ENCODE measurements around the gene NUSAP1.
"Not testable (repeated sequence)": the region's sequence is repeated elsewhere in the genome, so short reads cannot be mapped to it uniquely, and the experiment has no call there.

The NUSAP1 gene

DNA sequence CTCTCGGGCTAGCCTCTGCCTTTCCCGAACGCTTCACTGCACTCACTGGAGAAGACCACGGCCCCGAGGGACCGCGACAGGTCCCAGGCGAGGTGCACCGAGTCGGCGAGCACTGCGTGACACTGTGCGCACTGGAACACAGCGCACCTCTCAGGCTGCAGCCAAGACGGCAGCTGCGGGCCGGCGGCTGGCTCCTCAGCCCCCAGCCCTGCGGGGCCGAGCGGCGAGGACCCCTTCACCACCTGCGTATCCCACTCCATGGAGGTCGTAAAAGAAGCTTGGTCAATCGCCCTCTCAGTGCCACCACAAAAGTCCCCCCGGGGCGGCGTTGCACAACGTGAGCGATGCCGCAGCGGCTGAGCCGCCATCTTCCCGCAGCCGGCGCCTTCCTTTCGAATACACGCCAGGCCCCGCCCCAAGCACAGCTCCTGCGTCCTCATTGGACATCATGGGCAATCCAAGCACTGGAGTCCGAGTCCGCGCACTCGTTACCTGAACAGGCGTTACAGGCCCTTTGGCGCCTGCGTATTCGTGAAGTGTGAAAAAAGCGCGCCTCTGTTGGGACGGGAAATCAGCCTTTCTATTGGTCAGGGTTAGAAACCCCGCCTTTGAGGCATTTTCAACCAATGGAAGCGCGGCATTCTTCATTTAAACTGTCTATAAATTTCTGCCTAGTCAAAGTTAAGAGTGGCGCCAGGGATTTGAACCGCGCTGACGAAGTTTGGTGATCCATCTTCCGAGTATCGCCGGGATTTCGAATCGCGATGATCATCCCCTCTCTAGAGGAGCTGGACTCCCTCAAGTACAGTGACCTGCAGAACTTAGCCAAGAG, at the start of gene NUSAP1, which contains the start of gene OIP5:
Gene NUSAP1 (plus strand): TSS at position 688 of the 832 bp plus-strand sequence. CDS start 77 bp downstream, at position 765.
Gene OIP5 (minus strand): TSS at position 398 of the 832 bp plus-strand sequence. CDS start 30 bp downstream, at position 368.
- Mint-ChIP-seq H3K4me3 (peak within 1 kb of the TSS; percentile 99), H3K27ac (peak within 1 kb of the TSS; percentile 96), H3K36me3 (ENCODE audit: low read depth) (peaks cover 34% of the 10 kb centered on the region), H3K27me3 (no peaks in the 10 kb centered on the region), H3K4me1 (ENCODE audit: low read depth) (peaks cover 31% of the 10 kb centered on the region), H3K9me3 (no peaks in the 10 kb centered on the region)

GRCh38 chr15:41282980-41283652, 49.6 kb upstream of the NUSAP1 start:
- H3K9me3 Mint-ChIP-seq, H3K27me3 Mint-ChIP-seq: not testable (repeated sequence)
- Mint-ChIP-seq H3K4me1 (ENCODE audit: low read depth) (peaks cover 46% of the 10 kb centered on the region), H3K4me3 (peak overlapping the region; percentile 100), H3K27ac (peak overlapping the region; percentile 99), H3K36me3 (ENCODE audit: low read depth) (peaks cover 49% of the 10 kb centered on the region)

DNA sequence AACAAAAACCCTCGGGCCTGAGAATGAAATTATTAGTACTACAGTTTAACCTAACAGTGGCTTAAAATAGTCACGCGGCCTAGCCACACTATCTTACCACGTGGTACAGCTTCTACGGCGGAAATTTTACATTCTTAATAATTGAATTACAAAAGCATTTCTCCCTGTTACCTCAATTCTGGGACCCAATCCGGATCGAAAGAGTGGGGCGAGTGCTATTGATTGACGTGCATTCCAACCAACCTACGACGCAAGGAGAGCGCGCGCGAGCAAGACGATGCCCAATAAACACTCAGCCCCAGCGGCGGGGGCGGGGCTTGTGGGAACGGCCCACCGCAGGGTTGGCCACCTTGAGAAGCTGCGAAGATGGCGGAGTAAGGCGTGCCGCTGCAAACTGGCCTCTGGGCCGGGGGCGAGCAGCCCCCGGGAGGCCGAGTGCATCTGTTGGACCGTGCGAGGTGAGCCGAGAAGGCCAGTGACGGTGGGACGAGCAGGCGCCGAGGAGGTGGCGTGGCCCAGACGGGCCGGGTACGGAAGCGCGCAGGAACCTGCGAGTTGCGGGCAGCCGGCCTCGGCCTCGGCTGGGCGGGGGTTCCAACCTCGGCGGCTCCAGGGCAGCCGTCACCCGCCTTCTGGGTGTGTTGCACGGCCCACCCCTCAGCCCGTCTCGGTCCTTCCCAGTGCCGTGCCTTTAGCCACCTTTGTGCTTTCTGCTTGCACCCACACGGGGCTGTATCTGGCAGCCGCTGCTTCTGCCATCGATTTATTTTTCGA, 48.8 kb upstream of the NUSAP1 start:
- Mint-ChIP-seq H3K36me3 (ENCODE audit: low read depth) (peaks cover 52% of the 10 kb centered on the region), H3K9me3 (no peaks in the 10 kb centered on the region), H3K4me3 (peak overlapping the region; percentile 100), H3K27me3 (no peaks in the 10 kb centered on the region), H3K27ac (peak overlapping the region; percentile 99), H3K4me1 (ENCODE audit: low read depth) (peaks cover 53% of the 10 kb centered on the region)

DNA sequence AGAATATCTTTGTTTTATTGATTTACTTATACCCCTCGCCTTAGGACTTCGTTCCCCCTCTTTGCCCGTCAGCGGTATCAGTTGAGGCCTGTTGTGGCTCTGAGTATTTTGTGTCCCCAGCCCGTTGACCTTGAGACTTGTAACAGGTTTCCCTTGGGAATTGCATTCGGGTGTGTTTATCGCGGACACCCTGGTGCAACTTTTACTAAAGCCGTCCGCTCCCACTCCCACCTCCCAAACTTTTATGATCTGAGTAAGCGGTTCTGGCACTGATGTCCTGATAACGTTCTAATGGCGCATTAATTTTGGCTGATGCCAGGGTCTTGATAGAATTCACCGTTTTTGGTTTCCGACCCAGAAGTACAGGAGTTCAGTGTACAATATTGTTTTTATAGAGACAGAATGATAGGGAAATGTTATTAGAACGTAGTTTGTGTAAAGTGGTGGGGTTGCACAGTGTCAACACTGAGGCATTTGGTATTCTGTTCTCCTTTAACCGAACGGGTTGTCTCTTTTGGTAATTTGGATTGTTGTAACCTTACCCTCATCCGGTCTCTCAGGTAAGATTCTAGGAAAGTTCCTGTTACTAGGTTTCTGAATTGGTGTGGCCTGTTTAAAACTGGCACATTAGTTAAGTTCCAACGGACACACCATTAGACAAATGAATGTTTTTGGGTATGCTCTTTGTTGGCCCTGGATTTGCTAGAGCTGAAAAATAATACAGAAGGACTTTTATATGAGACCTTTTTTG, 48.1 kb upstream of the NUSAP1 start:
- Mint-ChIP-seq H3K36me3 (ENCODE audit: low read depth) (peaks cover 50% of the 10 kb centered on the region), H3K27ac (peak overlapping the region; percentile 99), H3K9me3 (no peaks in the 10 kb centered on the region), H3K4me3 (peak overlapping the region; percentile 100), H3K4me1 (ENCODE audit: low read depth) (peaks cover 54% of the 10 kb centered on the region), H3K27me3 (no peaks in the 10 kb centered on the region)

DNA sequence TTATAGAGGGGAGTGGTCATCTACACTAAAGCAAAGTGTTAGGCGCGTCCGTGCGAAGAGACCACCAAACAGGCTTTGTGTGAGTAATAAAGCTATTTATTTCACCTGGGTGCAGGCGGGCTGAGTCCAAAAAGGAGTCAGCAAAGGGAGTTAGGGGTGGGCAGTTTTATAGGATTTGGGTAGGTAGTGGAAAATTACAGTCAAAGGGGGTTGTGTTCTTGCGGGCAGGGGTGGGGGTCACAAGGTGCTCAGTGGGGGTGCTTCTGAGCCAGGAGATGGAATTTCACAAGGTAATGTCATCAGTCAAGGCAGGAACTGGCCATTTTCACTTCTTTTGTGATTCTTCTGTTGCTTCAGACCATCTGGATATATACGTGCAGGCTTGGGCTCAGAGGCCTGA, 47.4 kb upstream of the NUSAP1 start:
- H3K27me3 Mint-ChIP-seq: no peaks in the 10 kb centered on the region
- H3K36me3 Mint-ChIP-seq (ENCODE audit: low read depth): peaks cover 47% of the 10 kb centered on the region
- H3K4me3 Mint-ChIP-seq: peak overlapping the region; percentile 100
- H3K27ac Mint-ChIP-seq: peak overlapping the region; percentile 99
- peaks cover 54% of the 10 kb centered on the region for H3K4me1 Mint-ChIP-seq (ENCODE audit: low read depth)
- H3K9me3 Mint-ChIP-seq: no peaks in the 10 kb centered on the region

DNA sequence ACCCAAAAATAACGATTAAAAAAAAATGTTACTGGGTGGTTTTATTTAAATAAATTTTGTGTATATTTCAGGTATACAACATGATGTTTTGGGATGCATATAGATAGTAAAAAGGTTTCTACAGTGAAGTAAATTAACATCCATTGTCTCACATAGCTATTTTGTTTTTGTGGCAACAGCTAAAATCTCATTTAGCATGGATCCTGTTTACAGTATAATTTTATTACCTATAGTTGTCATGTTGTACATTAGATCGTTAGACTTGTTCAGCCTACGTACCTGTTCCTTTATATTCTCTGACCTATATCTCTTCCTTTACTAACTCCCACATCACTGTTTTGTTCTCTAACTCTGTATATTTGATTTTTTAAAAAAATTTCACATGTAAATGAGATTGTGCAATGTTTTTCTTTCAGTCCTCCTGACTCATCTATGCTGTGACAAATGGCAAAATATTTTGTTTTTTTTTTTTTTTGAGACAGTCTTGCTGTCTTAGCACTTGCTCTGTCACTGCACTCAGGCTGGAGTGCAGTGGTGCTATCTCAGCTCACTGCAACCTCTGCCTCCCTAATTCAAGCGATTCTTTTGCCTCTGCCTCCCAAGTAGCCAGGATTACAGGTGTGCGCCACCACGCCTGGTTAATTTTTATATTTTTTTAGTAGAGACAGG, 45.9 kb upstream of the NUSAP1 start:
- peaks cover 47% of the 10 kb centered on the region for H3K36me3 Mint-ChIP-seq (ENCODE audit: low read depth)

DNA sequence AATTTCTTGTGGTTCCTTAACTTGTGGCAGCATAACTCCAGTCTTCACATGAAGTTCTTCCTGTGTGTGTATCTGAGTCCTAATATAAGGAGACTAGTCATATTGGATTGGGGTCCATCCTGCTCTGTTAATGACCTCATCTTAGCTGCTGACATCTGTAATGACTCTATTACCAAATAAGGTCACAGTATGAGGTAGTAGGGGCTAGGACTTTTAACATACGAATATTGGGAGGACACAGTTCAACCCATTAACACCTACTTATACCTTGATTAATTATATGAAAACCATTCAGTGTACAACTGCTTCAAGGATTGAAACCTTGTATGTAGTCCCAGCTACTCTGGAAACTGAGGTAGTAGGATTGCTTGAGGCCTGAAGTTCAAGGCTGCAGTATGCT, 44.2 kb upstream of the NUSAP1 start:
- H3K27me3 Mint-ChIP-seq: no peaks in the 10 kb centered on the region
- H3K9me3 Mint-ChIP-seq: no peaks in the 10 kb centered on the region
- no peak overlapping the region for H3K4me3 Mint-ChIP-seq
- peak overlapping the region; percentile 29 for H3K27ac Mint-ChIP-seq
- peaks cover 53% of the 10 kb centered on the region for H3K36me3 Mint-ChIP-seq (ENCODE audit: low read depth)
- peaks cover 62% of the 10 kb centered on the region for H3K4me1 Mint-ChIP-seq (ENCODE audit: low read depth)

More for the DNA sequence above, 45.9 kb upstream of the NUSAP1 start:
- Mint-ChIP-seq H3K9me3 (no peaks in the 10 kb centered on the region), H3K27me3 (no peaks in the 10 kb centered on the region), H3K4me1 (ENCODE audit: low read depth) (peaks cover 69% of the 10 kb centered on the region), H3K4me3 (peak overlapping the region; percentile 9), H3K27ac (no peak overlapping the region)

GRCh38 chr15:41289953-41290352, 42.7 kb upstream of the NUSAP1 start:
- peaks cover 54% of the 10 kb centered on the region for H3K4me1 Mint-ChIP-seq (ENCODE audit: low read depth)
- no peak overlapping the region for H3K27ac Mint-ChIP-seq
- no peaks in the 10 kb centered on the region for H3K27me3 Mint-ChIP-seq
- peaks cover 41% of the 10 kb centered on the region for H3K36me3 Mint-ChIP-seq (ENCODE audit: low read depth)
- no peaks in the 10 kb centered on the region for H3K9me3 Mint-ChIP-seq
- no peak overlapping the region for H3K4me3 Mint-ChIP-seq

DNA sequence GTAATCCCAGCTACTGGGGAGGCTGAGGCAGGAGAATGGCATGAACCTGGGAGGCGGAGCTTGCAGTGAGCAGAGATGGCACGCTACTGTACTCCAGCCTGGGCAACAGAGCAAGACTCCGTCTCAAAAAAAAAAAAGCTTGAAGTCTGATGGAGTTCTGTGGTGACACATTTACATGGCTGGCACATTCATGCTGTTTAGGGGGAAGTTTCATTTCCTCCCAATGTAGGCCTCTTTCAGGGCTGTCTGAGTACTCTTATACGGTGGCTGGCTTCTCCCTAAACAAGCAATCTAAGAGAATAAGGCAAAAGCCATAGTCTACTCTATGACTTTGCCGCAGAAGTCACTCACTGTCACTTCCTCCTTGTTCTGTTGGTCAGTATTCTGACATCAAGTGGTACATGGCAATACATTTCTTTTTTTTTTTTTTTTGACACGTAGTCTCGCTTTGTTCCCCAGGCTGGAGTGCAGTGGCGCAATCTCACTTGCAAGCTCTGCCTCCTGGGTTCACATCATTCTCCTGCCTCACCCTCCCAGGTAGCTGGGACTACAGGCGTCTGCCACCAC, 41.5 kb upstream of the NUSAP1 start:
- no peaks in the 10 kb centered on the region for H3K9me3 Mint-ChIP-seq
- no peak overlapping the region for H3K4me3 Mint-ChIP-seq
- peaks cover 37% of the 10 kb centered on the region for H3K36me3 Mint-ChIP-seq (ENCODE audit: low read depth)
- H3K4me1 Mint-ChIP-seq (ENCODE audit: low read depth): peaks cover 42% of the 10 kb centered on the region
- no peaks in the 10 kb centered on the region for H3K27me3 Mint-ChIP-seq
- H3K27ac Mint-ChIP-seq: peak overlapping the region; percentile 55

DNA sequence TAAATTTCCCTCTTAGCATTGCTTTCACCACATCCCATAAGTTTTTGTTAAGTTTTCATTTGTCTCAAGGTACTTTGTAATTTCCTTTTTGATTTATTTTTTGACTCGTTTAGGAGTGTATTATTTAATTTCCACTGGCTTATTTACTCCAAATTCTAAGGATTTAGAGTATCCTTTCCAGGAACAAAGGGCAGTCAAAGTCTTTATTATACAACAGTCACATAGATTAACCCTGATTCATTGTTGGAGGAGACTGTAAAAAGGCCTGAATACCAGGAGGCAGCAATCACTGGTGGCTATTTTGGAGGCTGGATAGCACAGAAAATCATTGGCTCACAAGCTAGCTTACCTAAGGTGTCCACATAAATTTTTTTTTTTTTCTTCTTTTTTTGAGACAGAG, 40.2 kb upstream of the NUSAP1 start:
- peak overlapping the region; percentile 49 for H3K27ac Mint-ChIP-seq

GRCh38 chr15:41301139-41301538, 31.5 kb upstream of the NUSAP1 start:
- peaks cover 38% of the 10 kb centered on the region for H3K36me3 Mint-ChIP-seq (ENCODE audit: low read depth)
- H3K4me1 Mint-ChIP-seq (ENCODE audit: low read depth); H3K27ac Mint-ChIP-seq; H3K9me3 Mint-ChIP-seq; H3K4me3 Mint-ChIP-seq; H3K27me3 Mint-ChIP-seq: not testable (repeated sequence)

More for the DNA sequence above, 40.2 kb upstream of the NUSAP1 start:
- no peaks in the 10 kb centered on the region for H3K9me3 Mint-ChIP-seq
- peaks cover 30% of the 10 kb centered on the region for H3K4me1 Mint-ChIP-seq (ENCODE audit: low read depth)
- no peak overlapping the region for H3K4me3 Mint-ChIP-seq
- H3K27me3 Mint-ChIP-seq: no peaks in the 10 kb centered on the region
- H3K36me3 Mint-ChIP-seq (ENCODE audit: low read depth): peaks cover 28% of the 10 kb centered on the region

- no peaks in the 10 kb centered on the region for H3K9me3 Mint-ChIP-seq
- H3K4me1 Mint-ChIP-seq (ENCODE audit: low read depth): no peaks in the 10 kb centered on the region
- H3K36me3 Mint-ChIP-seq (ENCODE audit: low read depth): peaks cover 37% of the 10 kb centered on the region
- no peak overlapping the region for H3K27ac Mint-ChIP-seq
- no peak overlapping the region for H3K4me3 Mint-ChIP-seq
- H3K27me3 Mint-ChIP-seq: no peaks in the 10 kb centered on the region
These were observed 31.1 kb upstream of the NUSAP1 start for GRCh38 chr15:41301587-41301986.

- Mint-ChIP-seq H3K36me3 (ENCODE audit: low read depth) (peaks cover 30% of the 10 kb centered on the region), H3K9me3 (no peaks in the 10 kb centered on the region), H3K4me1 (ENCODE audit: low read depth) (no peaks in the 10 kb centered on the region), H3K27me3 (no peaks in the 10 kb centered on the region), H3K27ac (no peak overlapping the region), H3K4me3 (no peak overlapping the region)
These were observed 28.4 kb upstream of the NUSAP1 start for GRCh38 chr15:41304149-41304770.

All from stimulated activated naive CD8-positive, alpha-beta T cell treated with anti-CD3 and anti-CD28 coated beads, Interleukin-15, Interleukin-2, amounts not matched to agents 100 ng/mL and 50 ng/mL, for 24 hours (primary cell).